GM19328 (cell line): ENCODE data around the gene FKRP.
"Not testable (repeated sequence)": the region's sequence is repeated elsewhere in the genome, so short reads cannot be mapped to it uniquely, and the experiment has no call there.

Source experiments
- ATAC-seq: cut with Tn5 transposase; IDR thresholded peaks from one replicate; pipeline ENCODE4 v1.9.1; 2021; ENCODE audit warnings: mild to moderate bottlenecking, moderate library complexity; ENCODE audit not compliant: unreplicated experiment

FKRP gene

DNA sequence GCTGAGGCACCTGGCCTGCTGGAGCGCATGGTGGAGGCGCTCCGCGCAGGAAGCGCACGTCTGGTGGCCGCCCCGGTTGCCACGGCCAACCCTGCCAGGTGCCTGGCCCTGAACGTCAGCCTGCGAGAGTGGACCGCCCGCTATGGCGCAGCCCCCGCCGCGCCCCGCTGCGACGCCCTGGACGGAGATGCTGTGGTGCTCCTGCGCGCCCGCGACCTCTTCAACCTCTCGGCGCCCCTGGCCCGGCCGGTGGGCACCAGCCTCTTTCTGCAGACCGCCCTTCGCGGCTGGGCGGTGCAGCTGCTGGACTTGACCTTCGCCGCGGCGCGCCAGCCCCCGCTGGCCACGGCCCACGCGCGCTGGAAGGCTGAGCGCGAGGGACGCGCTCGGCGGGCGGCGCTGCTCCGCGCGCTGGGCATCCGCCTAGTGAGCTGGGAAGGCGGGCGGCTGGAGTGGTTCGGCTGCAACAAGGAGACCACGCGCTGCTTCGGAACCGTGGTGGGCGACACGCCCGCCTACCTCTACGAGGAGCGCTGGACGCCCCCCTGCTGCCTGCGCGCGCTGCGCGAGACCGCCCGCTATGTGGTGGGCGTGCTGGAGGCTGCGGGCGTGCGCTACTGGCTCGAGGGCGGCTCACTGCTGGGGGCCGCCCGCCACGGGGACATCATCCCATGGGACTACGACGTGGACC lies 10.1 kb downstream of the FKRP start:
- ATAC-seq: no peak

DNA sequence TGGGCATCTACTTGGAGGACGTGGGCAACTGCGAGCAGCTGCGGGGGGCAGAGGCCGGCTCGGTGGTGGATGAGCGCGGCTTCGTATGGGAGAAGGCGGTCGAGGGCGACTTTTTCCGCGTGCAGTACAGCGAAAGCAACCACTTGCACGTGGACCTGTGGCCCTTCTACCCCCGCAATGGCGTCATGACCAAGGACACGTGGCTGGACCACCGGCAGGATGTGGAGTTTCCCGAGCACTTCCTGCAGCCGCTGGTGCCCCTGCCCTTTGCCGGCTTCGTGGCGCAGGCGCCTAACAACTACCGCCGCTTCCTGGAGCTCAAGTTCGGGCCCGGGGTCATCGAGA lies 10.7 kb downstream of the FKRP start:
- no peak for ATAC-seq

DNA sequence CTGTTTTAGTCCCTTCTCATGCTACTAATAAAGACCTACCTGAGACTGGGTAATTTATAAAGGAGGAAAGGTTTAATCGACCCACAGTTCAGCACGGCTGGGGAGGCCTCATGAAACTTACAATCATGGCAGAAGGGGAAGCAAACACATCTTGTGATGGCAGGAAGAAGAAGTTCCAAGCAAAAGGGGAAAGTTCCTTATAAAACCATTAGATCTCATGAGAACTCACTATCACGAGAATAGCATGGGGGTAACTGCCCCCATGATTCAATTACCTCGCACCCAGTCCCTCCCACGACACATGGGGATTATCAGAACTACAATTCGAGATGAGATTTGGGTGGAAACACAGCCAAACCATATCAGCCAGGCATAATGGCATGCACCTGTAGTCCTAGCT lies 13.3 kb downstream of the FKRP start:
- no peak for ATAC-seq

DNA sequence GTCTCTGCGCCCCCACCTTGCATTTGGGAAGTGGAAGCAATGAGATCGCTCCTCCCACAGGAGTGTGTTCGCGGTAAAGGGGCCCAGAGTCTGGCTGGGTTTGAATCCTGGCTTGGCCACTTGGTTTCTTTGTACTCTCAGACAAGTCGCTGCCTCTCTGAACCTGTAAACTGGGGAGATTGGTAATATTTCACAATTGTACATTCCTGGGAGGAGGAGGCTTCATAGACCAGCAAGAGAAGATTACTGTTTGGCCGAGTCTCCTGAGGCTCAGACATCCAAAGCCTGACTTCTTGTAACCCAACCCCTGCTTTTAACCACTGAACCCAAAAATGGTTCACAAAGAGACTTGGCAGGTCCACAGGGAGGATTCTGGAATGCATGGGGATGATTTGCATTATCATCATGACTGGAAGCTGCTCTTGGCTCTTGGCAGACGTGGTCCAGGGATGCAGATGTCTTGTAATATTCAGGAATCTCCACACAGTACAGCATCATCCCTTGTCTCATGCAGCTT lies 14.0 kb downstream of the FKRP start:
- ATAC-seq: no peak

DNA sequence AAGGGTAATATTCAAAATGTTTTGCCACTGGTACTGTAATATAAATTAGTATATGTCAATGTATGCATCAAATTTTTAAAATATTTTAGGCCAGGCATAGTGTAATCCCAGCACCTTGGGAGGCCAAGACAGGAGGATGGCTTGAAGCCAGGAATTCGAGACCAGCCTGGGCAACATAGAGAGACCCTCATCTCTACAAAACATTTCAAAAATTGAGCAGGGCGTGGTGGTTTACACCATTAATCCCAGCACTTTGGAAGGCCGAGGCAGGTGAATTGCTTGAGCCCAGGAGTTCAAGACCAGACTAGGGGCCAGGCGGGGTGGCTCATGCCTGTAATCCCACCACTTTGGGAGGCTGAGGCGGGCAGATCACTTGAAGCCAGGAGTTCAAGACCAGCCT lies 14.5 kb downstream of the FKRP start:
- no peak for ATAC-seq

DNA sequence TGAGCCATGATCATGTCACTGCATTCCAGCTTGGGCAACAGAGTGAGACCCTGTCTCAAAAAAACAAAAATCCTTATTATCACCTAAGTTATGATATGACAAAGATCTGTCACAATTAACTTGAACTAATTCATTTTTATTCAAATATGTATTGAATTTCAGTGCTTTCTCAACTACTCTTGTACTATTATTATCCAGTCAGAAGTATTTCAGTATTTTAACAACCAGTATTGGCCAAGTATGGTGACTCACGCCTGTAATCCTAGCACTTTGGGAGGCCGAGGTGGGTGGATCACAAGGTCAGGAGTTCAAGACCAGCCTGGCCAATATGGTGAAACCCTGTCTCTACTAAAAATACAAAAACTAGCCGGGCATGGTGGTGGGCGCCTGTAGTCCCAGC lies 15.0 kb downstream of the FKRP start:
- not testable (repeated sequence) for ATAC-seq

DNA sequence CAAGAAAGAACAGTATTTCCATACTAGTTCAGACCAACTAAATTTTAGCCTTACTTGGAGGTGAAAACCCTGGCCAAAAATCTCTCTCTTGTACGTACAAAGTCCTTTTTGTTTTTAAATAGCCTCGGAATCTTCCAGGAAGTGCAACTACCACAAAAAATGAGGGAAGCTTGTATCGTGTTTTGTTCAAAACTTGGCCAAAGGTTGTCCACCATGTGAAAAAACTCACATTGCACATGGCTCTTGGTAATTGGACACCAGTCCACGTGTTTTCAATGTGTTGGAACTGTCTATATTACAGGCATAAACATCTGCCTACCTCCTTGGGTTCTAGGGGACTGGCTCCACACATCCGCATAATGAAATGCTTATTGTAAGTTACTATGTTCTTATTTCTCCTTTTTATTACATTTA lies 15.6 kb downstream of the FKRP start:
- no peak for ATAC-seq

DNA sequence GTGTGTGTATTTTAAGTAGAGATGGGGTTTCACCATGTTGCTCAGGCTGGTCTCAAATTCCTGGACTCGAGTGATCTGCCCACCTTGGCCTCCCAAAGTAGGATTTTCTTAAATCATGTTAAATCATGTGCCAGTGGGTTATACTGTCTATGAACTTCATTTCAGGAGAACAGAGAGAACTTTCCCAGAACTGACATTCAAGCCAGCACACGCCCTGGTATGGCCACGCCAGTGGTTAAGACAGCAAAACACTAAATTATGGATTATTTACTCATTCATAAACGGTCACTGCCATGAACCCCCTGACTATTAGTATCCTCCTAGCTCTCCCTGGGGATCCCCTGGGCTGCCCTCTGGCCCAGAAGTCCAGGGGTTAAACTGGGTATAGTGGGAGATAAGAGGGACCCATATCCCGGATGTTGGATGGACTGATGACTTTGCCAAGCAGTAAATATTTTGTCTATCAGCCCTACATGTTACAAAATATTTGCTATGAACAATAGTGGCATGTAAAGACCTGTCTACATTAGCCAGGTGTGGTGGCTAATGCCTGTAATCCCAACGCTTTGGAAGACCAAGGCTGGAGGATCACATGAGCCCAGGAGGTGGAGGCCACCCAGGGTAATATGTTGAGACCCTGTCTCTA lies 16.5 kb downstream of the FKRP start:
- no peak for ATAC-seq

DNA sequence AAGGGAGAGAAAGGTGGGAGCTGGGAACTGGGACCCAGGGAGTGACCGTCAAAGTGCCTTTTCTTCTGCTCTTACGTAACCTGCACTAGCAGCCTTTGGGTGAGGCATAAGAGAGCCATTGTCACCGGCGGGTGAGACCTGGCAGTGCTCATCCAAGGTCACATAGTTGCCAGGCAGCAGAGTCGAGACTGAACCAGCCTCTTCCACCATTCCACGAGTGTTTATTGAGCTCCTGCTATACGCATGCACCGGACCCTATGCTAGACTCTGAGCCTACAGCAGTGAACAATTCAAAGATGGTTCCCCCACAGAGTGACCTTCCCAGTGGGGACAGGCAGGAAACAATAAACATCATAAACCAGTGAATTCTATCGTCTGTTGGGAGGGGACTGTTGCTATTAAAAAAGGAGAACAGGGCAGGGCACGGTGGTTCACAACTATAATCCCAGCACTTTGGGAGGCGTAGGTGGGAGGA lies 19.0 kb downstream of the FKRP start:
- ATAC-seq: no peak

DNA sequence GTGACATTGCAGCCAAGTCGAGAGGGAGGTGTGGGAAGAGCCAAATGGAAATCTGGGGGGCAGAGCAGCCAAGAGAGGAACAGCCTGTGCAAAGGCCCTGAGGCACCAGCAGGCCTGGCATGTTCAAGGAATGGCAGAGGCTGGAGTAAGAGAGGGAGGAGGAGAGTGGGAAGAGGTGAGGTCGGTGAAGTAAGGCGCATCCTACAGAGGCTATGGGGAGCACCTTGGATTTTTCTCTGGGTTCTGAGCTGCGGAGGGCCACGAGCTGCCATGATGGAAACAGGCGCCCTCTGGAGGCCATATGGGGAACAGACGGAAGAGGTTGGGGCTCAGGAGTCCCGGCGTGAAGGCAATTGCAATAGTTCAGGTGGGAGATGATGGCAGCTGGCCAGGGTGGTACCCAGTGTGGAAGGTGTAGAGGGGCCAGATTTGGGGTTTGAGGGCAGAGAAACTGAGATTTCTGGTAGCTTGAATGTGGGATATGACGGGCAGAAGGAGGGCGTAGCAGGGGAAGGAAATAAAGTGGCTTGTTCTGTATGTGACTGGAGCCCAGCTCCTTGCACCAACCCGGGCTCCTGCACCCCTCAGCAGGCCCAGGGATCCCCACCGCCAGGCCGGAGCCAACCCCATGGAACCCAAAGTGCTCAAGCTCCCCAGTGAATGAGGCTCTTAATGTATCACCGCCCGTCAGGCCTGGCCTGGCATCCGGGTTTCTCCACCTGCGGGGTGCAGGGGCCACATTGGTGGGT lies 20.9 kb downstream of the FKRP start:
- ATAC-seq: no peak

DNA sequence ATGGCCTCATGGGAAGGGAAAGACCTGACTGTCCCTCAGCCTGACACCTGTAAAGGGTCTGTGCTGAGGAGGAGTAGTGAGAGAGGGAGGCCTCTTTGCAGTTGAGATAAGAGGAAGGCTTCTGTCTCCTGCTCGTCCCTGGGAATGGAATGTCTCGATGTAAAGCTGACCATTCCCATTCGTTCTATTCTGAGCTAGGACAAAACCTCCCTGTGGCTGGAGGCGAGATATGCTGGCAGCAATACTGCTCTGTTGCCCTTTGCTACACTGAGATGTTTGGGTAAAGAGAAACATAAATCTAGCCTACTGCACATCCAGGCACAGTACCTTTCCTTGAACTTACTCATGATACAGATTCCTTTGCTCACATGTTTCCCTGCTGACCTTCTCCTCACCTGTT lies 22.9 kb downstream of the FKRP start:
- not testable (repeated sequence) for ATAC-seq

DNA sequence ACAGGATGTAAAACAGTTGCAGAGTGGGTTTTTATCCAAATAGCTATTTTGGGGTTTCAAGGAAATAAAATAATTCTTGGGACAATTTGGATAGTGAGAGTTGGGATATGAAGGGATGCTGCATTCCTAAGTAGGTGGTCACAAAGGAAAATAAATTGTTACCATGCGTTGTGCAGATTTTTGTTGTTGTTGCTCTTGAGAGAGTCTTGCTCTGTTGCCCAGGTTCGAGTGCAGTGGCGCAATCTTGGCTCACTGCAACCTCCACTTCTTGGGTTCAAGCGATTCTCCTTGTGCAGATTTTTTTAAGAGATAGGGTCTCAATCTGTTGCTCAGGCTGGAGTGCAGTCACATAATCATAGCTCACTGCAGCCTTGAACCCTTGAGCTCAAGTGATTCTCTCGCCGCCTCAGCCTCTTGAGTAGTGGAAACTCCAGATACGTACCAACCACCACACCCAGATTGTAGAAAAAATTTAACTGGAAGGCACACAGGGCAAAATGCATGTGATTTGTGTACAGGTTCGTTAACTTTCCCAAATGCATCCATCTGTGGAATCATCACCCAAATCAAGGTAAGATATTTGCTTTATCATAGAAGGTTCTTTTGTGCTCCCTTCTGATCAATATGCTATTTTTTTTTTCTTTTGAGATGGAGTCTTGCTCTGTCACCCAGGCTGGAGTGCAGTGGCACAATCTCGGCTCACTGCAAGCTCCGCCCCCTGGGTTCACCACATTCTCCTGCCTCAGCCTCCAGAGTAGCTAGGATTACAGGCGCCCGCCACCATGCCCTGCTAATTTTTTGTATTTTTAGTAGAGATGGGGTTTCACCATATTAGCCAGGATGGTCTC lies 26.5 kb downstream of the FKRP start:
- ATAC-seq: no peak

DNA sequence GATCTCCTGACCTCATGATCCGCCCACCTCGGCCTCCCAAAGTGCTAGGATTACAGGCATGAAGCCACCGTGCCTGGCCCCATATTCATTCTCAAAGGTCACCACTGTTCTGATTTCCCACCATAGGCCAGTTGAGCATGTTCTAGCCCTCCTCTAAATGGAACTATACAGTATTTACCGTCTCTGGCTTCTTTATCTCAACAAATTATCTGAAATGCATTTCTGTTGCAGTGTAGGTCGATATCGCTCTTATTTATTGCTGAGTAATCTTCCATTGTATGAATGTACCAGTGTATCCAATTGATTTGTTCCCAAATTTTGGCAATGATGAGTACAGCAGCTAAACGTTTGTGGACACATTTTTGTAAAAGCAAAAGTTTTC lies 27.2 kb downstream of the FKRP start:
- no peak for ATAC-seq

DNA sequence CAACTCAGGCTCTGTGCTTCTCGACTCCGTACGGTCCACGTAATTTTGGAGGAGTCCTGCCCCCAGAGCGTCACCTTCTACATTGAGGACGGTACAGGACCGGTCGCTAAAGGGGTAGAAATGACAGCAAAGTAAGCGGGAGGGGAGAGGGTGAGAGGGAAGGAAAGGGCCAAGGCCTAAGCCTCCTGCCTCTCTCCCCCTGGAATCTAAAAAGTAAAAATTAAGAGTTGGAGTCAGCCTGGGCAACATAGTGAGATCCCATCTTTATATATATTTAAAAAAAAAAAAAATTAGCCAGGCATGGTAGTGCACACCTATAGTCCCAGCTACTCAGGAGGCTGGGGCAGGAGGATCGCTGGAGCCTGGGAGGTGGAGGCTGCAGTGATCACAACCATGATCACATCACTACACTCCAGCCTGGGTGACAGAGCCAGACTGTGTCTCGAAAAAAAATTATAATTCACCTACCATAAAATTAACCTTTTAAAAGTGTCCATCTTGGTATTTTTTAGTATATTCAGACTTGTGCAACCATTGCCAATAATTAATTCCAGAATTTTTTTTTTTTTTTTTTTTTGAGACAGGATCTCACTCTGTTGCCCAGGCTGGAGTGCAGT lies 29.9 kb downstream of the FKRP start:
- ATAC-seq: no peak

DNA sequence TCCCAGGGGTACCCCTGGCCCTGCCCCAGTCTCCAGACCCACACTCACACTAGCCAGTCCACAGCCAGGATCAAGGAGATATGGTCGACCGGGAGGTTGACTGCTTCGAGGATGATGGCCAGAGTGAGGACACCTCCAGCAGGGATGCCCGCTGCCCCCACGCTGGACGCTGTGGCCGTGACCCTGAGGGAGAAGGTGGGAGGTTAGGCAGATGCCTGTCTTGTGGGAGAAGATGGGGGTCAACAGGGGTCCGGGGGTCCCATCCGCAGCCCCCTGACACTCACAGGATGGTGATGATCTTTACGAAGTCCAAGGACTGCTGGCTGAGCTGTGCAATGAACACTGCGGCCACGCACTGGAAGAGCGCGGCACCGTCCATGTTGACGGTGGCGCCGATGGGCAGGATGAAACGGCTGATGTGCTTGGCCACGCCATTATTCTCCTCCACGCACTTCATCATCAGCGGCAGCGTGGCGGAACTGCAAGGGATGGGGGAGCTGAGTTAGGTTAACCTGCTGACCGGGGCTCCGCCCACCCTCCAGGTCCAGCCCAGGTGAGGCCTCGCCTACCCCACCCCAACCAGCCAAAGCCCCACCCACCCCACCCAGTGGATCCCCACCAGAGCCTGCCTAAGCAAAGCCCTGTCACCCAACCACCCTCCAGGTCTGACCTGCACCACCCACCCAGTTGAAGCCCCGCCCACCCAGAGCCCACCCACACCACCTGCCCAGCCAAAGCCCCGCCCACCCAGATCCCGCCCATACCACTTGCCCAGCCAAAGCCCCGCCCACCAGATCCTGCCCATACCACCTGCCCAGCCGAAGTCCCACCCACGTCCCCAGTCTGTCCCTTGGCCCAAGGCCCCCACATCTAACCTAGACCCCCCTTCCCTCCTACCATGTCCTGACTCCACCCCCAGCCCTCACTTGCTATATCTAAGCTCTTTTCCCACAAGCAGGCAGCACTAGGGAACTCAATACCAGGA lies 31.4 kb downstream of the FKRP start:
- no peak for ATAC-seq

DNA sequence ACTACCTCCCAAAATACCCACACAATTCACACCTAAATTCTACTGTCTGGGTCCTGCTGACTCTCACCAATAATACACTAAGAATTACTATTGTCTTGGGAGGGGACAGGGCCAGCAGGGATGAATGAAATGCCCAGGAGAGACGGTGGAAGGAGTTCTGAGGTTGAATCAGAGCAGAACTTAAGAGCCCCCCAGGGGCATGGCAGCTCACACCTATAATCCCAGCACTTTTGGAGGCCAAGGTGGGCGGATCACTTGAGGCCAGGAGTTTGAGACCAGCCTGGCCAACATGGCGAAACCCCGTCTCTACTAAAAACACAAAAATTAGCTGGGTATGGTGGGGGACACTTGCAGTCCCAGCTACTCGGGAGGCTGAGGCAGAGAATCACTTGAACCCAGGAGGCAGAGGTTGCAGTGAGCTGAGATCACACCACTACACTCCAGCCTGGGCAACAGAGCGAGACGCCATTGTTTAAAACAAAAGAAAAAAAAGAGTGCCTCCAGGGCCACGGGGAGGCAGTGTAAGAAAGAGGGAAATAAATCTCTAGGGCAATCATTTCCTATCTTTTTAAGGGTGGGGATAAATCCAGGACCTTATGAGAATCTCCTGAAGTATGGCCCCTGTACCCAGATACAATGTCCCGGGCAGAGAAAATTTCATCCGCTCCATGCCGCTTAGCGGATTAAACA lies 32.2 kb downstream of the FKRP start:
- not testable (repeated sequence) for ATAC-seq

DNA sequence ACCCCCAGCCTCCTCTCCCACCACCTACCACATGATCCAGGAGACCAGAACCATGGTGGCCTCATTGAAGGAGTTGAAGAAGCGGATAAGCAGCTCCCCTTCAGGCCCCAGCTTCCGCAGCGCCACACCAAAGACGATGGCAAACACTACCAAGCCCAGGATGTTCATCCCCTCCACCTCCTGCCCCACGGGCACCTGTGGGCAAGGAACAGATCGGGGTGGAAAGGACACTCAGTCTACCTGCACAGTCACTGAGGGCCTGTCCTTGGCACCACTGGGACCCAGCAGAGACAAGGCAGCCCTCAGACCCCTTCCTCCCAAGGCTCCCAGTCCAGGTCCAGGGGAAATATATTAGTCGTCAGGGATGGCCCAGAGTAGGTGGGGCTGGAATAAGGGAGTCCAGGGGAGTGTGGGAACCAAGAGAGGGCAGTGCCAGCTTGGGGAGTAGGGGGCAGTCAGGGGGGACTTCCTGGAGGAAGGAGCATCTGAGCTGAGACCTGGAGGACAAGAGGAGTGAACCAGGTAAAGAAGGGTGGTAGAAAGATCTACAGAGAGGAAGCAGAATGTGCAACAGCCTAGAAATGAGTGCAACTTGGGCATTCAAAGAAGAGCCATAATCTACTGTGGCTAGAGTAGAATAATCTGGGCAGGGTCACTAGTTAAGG lies 36.6 kb downstream of the FKRP start:
- no peak for ATAC-seq

DNA sequence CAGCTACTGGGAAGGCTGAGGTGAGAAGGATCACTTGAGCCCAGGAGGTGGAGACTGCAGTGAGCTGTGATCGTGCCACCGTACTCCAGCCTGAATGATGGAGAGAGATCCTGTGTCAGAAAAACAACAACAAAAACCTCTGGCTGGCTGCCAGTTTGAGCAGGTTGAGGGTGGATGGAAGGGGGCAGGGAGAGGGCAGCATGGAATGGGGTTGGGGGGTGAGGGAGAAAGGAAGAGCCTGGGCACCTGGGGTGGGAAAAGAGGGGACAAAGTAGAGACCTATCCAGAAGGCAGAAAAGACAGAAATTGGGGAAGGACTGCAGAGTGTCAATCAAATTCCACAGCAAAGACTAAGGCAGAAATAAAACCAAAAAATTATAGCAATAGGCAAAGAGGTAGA lies 37.8 kb downstream of the FKRP start:
- no peak for ATAC-seq
